Amniotic epithelial cell (primary cell): Measurements from ENCODE around the gene UNC80.

Source experiments
- DNase-seq: peaks from one replicate; pipeline ENCODE4 v3.0.0-alpha.2; 2010; ENCODE audit warnings: low read depth

Gene UNC80

DNA sequence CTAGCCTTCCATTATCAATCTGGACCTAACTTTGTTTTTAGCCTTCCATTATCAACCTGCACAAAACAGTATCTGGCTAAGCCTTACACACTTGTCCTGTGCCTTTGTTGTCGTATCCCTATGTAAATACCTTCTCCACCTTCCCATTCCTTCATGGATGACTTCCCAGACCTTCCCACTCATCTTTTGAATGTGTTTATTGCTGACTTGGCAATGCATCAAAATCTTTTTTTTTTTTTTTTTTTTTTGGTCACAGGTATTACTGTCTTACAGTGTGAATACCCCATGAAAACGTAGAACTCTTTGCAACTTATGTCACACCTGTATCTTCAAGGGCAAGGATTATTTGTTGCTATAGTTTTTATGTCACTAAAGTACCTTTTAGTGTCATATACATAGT, 256.5 kb downstream of the UNC80 start:
- no peak for DNase-seq

- no peak for DNase-seq
These were observed 262.6 kb downstream of the UNC80 start for GRCh38 chr2:210034087-210034683.

DNA sequence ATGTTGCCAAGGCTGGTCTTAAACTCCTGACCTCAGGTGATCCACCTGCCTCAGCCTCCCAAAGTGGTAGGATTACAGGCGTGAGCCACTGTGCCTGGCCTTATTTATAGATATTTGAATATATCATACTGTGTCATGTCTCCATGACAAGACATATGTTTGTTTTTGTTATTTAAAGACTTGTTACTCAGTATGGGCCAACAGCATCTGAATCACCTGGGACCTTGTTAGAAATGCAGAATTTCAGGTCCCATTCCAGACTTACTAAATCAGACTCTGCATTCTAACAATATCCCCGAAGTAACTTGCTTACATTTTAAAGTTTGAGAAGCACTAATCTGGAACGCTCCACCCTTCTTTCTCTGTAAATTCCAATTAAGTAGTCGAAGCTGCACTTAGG, 264.0 kb downstream of the UNC80 start:
- no peak for DNase-seq

DNA sequence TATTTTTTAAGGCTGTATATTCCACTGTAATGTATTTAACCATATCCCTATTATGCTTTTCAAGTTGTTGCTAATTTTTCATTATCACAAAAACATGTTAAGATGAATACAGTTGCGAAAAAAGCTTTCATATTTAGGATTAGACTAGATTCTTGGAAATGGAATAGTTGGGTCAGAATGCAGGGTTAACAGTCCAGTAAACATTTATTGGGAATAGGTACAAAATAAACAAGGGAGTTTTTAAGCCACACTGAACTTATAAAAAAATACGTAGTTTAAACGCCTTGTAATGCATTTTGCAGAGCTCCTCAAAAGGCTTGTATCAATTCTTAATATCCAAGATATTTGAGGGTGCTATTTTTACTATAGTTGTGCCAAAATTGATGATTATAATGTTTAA, 266.4 kb downstream of the UNC80 start:
- DNase-seq = no peak

DNA sequence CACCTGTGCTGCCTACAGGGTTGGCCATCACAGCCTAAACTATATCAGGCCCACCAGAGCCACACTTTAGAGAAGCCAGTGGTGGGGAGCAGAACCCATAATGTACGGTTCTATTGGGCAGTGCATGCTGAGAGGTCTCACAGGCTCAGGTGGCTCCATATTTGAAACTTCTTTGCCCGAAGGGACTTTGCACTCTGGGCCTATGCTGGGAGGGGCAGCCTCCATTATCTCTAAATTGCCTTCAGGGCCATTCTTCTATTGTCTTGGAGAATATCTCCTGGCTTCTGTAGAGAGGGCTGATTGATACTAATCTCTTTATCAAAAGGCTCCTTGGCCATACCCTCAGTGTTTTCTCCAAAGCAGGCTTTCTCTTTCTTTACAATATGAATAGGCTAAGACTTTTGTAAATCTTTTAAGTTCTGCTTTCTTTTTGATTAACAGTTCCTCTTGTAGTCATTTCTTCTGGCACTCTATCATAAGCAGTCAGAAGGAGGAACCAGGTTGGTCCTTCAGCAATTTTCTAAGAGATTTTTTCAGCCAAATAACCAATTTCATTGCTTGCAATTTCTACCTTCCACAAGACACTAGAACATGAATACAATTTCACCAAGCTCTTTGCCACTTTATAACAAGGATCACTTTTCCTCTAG, 275.3 kb downstream of the UNC80 start:
- no peak for DNase-seq
